HepG2 (cell line): ENCODE data around the gene CCDC183. TPM values are rescaled to one million over a fixed set of nuclear protein-coding genes. Genes with fewer than 3 reads are reported as not detected.

Source experiments
- ATAC-seq: fragments of 200-7000 bp; cut with Tn5 transposase; 3 replicates; pipeline ENCODE4 v1.9.1; 2020; ENCODE audit warnings: mild to moderate bottlenecking, moderate library complexity
- BruUV-seq: library from RNA; stranded (reverse); fragments of 400-500 nt; replicated peaks from 2 replicates; lab custom pipeline; 2021; lab: Mats Ljungman, UMichigan
- CTCF ChIA-PET: fragments of 300-600 bp; formaldehyde crosslinking; extraction: SDS; loops from one replicate; lab custom pipeline; 2021; ENCODE audit warnings: low total read pairs, inconsistent platforms, low intra/inter-chr PET ratio; lab: Yijun Ruan, JAX
- POLR2A ChIA-PET: fragments of 350-600 bp; sonication (Branson Sonifier 250); formaldehyde crosslinking; loops from one replicate; lab custom pipeline; 2020; ENCODE audit warnings: antibody characterized with exemption, inconsistent platforms; lab: Yijun Ruan, JAX
- DNase-seq: peaks from one replicate; pipeline ENCODE4 v3.0.0-alpha.2; 2015; ENCODE audit warnings: low spot score
- FAIRE-seq: peaks from 3 replicates; lab custom pipeline; 2011; peaks lifted over from hg19 to GRCh38; lab: Jason Lieb, UNC
- H2AFZ ChIP-seq: one replicate; pipeline ENCODE4 v1.6.1; 2011; ENCODE audit warnings: low read length, inconsistent platforms
- H3K27ac ChIP-seq: fragments of 300-600 bp; 3 replicates; pipeline ENCODE4 v1.8.0; 2011; ENCODE audit warnings: mixed run types, mild to moderate bottlenecking, mixed read lengths, low read length, inconsistent platforms; ENCODE audit not compliant: insufficient read depth; ENCODE audit errors: extremely low read length
- H3K27me3 ChIP-seq, 2 experiments: fragments of 200-600 bp in 1 of 2; 2 replicates in 1 of 2; 3 replicates in 1 of 2; pipeline versions ENCODE4 v1.6.0 to v1.8.0; 2011; ENCODE audit warnings: low read length in 2 of 2, mild to moderate bottlenecking in 2 of 2, moderate library complexity in 2 of 2, inconsistent platforms in 1 of 2; ENCODE audit not compliant: insufficient read depth in 2 of 2, control insufficient read depth in 1 of 2
- H3K36me3 ChIP-seq, 2 experiments: fragments of 200-600 bp in 1 of 2; replicated peaks in 1 of 2; 2 replicates in 1 of 2; 3 replicates in 1 of 2; pipeline versions ENCODE4 v1.5.1 to v1.8.0; 2011; ENCODE audit warnings: low read length in 2 of 2, inconsistent platforms in 1 of 2; ENCODE audit not compliant: insufficient read depth in 2 of 2, control insufficient read depth in 1 of 2
- H3K4me1 ChIP-seq: 2 replicates; pipeline ENCODE4 v1.5.1; 2012; ENCODE audit warnings: low read length, inconsistent platforms; ENCODE audit not compliant: insufficient read depth
- H3K4me2 ChIP-seq: 2 replicates; pipeline ENCODE4 v1.6.0; 2011; ENCODE audit warnings: low read depth, low read length, inconsistent platforms
- H3K4me3 ChIP-seq, 3 experiments: fragments of 200-600 bp in 1 of 3; sonication (generic), shearing (Covaris generic) in 1 of 3; replicated peaks in 1 of 3; 2 replicates each; pipeline ENCODE4 v1.5.1; 2011 to 2016; ENCODE audit warnings: low read length in 3 of 3, inconsistent platforms in 2 of 3, low read depth in 2 of 3, mild to moderate bottlenecking in 2 of 3, control low read depth in 1 of 3, mixed read lengths in 1 of 3; ENCODE audit not compliant: insufficient read depth in 1 of 3
- H3K79me2 ChIP-seq: one replicate; pipeline ENCODE4 v1.6.1; 2011; ENCODE audit warnings: low read length, inconsistent platforms; ENCODE audit not compliant: insufficient read depth
- H3K9ac ChIP-seq: 2 replicates; pipeline ENCODE4 v1.6.0; 2011; ENCODE audit warnings: mild to moderate bottlenecking, low read depth, low read length, inconsistent platforms; ENCODE audit not compliant: insufficient read depth
- H3K9me3 ChIP-seq: 2 replicates; pipeline ENCODE4 v1.5.1; 2012; ENCODE audit warnings: mild to moderate bottlenecking, low read length
- H4K20me1 ChIP-seq: 2 replicates; pipeline ENCODE4 v1.6.0; 2011; ENCODE audit warnings: inconsistent platforms, mild to moderate bottlenecking, low read length, moderate library complexity; ENCODE audit not compliant: insufficient read depth
- AGO1 ChIP-seq: fragments of 200-400 bp; formaldehyde crosslinking; IDR thresholded peaks from 2 replicates; pipeline ENCODE4 v1.6.1; 2017; ENCODE audit warnings: mild to moderate bottlenecking, low read depth, low read length, moderate library complexity; ENCODE audit not compliant: poor library complexity, severe bottlenecking
- ARNT2 ChIP-seq: sonication (generic); formaldehyde crosslinking; IDR thresholded peaks from 2 replicates; pipeline ENCODE4 v1.8.0; 2022; ENCODE audit warnings: mild to moderate bottlenecking, low read depth, missing genetic modification reagents, moderate library complexity
- HNF1A ChIP-seq, 2 experiments: sonication (generic) in 1 of 2; formaldehyde crosslinking in 1 of 2; IDR thresholded peaks; 2 replicates each; pipeline versions ENCODE4 v1.4.0 to v1.6.1; 2016 to 2020; ENCODE audit warnings: borderline replicate concordance in 1 of 2, low read depth in 1 of 2, mild to moderate bottlenecking in 1 of 2, missing genetic modification reagents in 1 of 2
- HNRNPLL ChIP-seq: fragments of 200-400 bp; formaldehyde crosslinking; IDR thresholded peaks from 2 replicates; pipeline ENCODE4 v1.6.1; 2017; ENCODE audit warnings: mild to moderate bottlenecking, low read depth, low read length; ENCODE audit not compliant: poor library complexity, severe bottlenecking
- MYC ChIP-seq: sonication (generic); formaldehyde crosslinking; IDR thresholded peaks from 2 replicates; pipeline ENCODE4 v1.9.0; 2021; ENCODE audit warnings: missing genetic modification reagents, borderline replicate concordance
- NRL ChIP-seq: sonication (generic); formaldehyde crosslinking; IDR thresholded peaks from 2 replicates; pipeline ENCODE4 v1.5.0; 2020; ENCODE audit warnings: missing genetic modification reagents, mild to moderate bottlenecking, moderate library complexity, borderline replicate concordance
- POLR2A ChIP-seq, 2 experiments: IDR thresholded peaks; 2 replicates each; pipeline ENCODE4 v1.6.1; 2011; ENCODE audit warnings: low read depth in 2 of 2, low read length in 2 of 2, mild to moderate bottlenecking in 1 of 2, moderate library complexity in 1 of 2; ENCODE audit not compliant: insufficient read depth in 1 of 2
- TCF7 ChIP-seq: sonication (generic); IDR thresholded peaks from 2 replicates; pipeline ENCODE4 v1.6.1; 2016; ENCODE audit warnings: antibody characterized with exemption, low read depth
- THAP7 ChIP-seq: sonication (generic); formaldehyde crosslinking; IDR thresholded peaks from 2 replicates; pipeline ENCODE4 v1.8.1; 2023; ENCODE audit warnings: mild to moderate bottlenecking, missing genetic modification reagents
- ZEB1 ChIP-seq: IDR thresholded peaks from 2 replicates; pipeline ENCODE4 v1.6.1; 2012; ENCODE audit warnings: mild to moderate bottlenecking, low read depth, inconsistent platforms; ENCODE audit not compliant: insufficient replicate concordance
- ZNF326 ChIP-seq: sonication (generic); formaldehyde crosslinking; IDR thresholded peaks from 2 replicates; pipeline ENCODE4 v1.4.0; 2020; ENCODE audit warnings: missing genetic modification reagents, borderline replicate concordance
- ZNF557 ChIP-seq: sonication (generic); formaldehyde crosslinking; IDR thresholded peaks from 2 replicates; pipeline ENCODE4 v1.4.0; 2020; ENCODE audit warnings: missing genetic modification reagents
- ZNF567 ChIP-seq: sonication (generic); formaldehyde crosslinking; IDR thresholded peaks from 2 replicates; pipeline ENCODE4 v1.8.1; 2023; ENCODE audit warnings: mild to moderate bottlenecking, missing genetic modification reagents, borderline replicate concordance
- ZNF710 ChIP-seq: sonication (generic); formaldehyde crosslinking; IDR thresholded peaks from 2 replicates; pipeline ENCODE4 v1.5.0; 2020; ENCODE audit warnings: mild to moderate bottlenecking, missing genetic modification reagents, borderline replicate concordance
- ZNF761 ChIP-seq: sonication (generic); formaldehyde crosslinking; conservative IDR thresholded peaks from 2 replicates; pipeline ENCODE4 v1.4.0; 2020; ENCODE audit warnings: mild to moderate bottlenecking, missing genetic modification reagents
- ZNF773 ChIP-seq: sonication (generic); formaldehyde crosslinking; IDR thresholded peaks from 2 replicates; pipeline ENCODE4 v1.4.0; 2020; ENCODE audit warnings: missing genetic modification reagents, borderline replicate concordance
- WGBS: methylation state at CpG from one replicate; pipeline ENCODE4 v1.1.6; 2017; ENCODE audit warnings: low lambda C conversion rate; 5-methylcytosine and 5-hydroxymethylcytosine counted together
- in situ Hi-C: cut with HindIII; loops from 2 replicates; pipeline ENCODE4 v1.10.0; 2017; ENCODE audit warnings: low pct_unique_long_range_greater_than_20kb; ENCODE audit not compliant: extremely low pct_ligation_motif_present
- intact Hi-C: fragments of 100-400 bp; cut with micrococcal nuclease; formaldehyde crosslinking; loops from one replicate; pipeline ENCODE4 v1.10.0; 2022; ENCODE audit not compliant: unreplicated experiment
- polyA plus RNA-seq, 8 experiments: library from polyadenylated mRNA; depleted of rRNA in 3 of 8; stranded (reverse) in 7 of 8; unstranded in 1 of 8; fragments of >200 nt; fragmentation: Illumina TruSeq in 4 of 8; extraction: Trizol in 4 of 8; gene quantifications; 2 replicates each; pipeline versions ENCODE4 v1.2.1 to v1.2.3, GENCODE V29; 2011 to 2016; ENCODE audit warnings: low read depth in 4 of 8, missing spikeins in 1 of 8, mixed read lengths in 1 of 8; ENCODE audit not compliant: insufficient read depth in 1 of 8
- total RNA-seq, 5 experiments: library from RNA; depleted of rRNA; stranded (reverse); fragments of >200 nt; fragmentation: Illumina TruSeq; extraction: Trizol; gene quantifications; 2 replicates each; pipeline ENCODE4 v1.2.3, GENCODE V29; 2016; ENCODE audit warnings: low read depth in 1 of 5

Gene CCDC183
- total and polyA plus RNA-seq, 2 of the 13 experiments (the other 11 are each of a cell fraction or from before 2014, with no cell fraction given), result 5.0 to 66.4 TPM

- peaks cover 10% of the 10 kb centered on the region in 2 experiments; a peak in 3 of 5 replicates for H3K36me3 ChIP-seq
- H3K4me1 ChIP-seq, result peaks cover 41% of the 10 kb centered on the region
- H3K4me2 ChIP-seq, result no peak overlapping the region
- TSS peak; percentile 80 for BruUV-seq
- H3K4me3 ChIP-seq, result no peak overlapping the region
- FAIRE-seq (no peak), DNase-seq (no peak), ATAC-seq (no peak)
- H3K27me3 ChIP-seq, result no peaks in the 10 kb centered on the region
- WGBS, result 94% methylated on average over 18 of the region's 32 CpGs
- H3K79me2 ChIP-seq, result no peaks in the 10 kb centered on the region
- H4K20me1 ChIP-seq, result no peaks in the 10 kb centered on the region
- ChIA-PET CTCF (interaction anchor here (0.9 kb wide), 1 partner anchor 48 kb away, joined by 3 read pairs; no protein-coding TSS in a partner anchor), POLR2A (interaction anchor here (1.5 kb wide), 1 partner anchor 46 kb away, joined by 3 read pairs; the partner anchor contains the start of gene TRAF2)
- in situ Hi-C loops, result loop anchor here (10.0 kb wide), 1 partner anchor 194 kb away; the partner anchor contains the start of gene FUT7
- peak overlapping the region; percentile 62 for H3K27ac ChIP-seq
- H3K9me3 ChIP-seq, result no peaks in the 10 kb centered on the region
- H3K9ac ChIP-seq, result no peak overlapping the region
- H2AFZ ChIP-seq, result no peak overlapping the region
- intact Hi-C loops, result no loop called here
- TF ChIP-seq ARNT2 (no peak), THAP7 (CRISPR knock-in tag) (0 out of 2 replicates have a peak, but pooled peaks have one; percentile 13), ZNF773 (CRISPR knock-in tag) (no peak), POLR2A (IDR thresholded peaks at IDR 0.05; ENCODE audit: insufficient read depth in 1 of 2, low read depth in 2 of 2, low read length in 2 of 2) (0 out of 4 replicates have a peak, but pooled peaks of 1 of the 2 experiments have one; percentile 12), ZEB1 (no peak), MYC (no peak), ZNF710 (CRISPR knock-in tag) (no peak), TCF7 (no peak), HNRNPLL (peak; percentile 7), ZNF557 (CRISPR knock-in tag) (no peak), ZNF326 (CRISPR knock-in tag) (peak; percentile 65; the same call in 1 of the 2 replicates), NRL (0 out of 2 replicates have a peak, but pooled peaks have one; percentile 13), ZNF567 (CRISPR knock-in tag) (no peak), ZNF761 (CRISPR knock-in tag) (no peak), HNF1A (IDR thresholded peaks at IDR 0.05; ENCODE audit: low read depth) (no peak), HNF1A (CRISPR knock-in tag; IDR thresholded peaks at IDR 0.05; ENCODE audit: borderline replicate concordance) (no peak), AGO1 (peak; percentile 48)
These were observed 44.2 kb downstream of the CCDC183 start for GRCh38 chr9:136840140-136840876.
